ENCODE measurements around the gene PFN4.
A peak's percentile ranks its signal among the peaks of the same experiment; 100 is the strongest.
"Not testable (repeated sequence)": the region's sequence is repeated elsewhere in the genome, so short reads cannot be mapped to it uniquely, and the experiment has no call there.

PFN4 gene, protein sequence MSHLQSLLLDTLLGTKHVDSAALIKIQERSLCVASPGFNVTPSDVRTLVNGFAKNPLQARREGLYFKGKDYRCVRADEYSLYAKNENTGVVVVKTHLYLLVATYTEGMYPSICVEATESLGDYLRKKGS

DNA sequence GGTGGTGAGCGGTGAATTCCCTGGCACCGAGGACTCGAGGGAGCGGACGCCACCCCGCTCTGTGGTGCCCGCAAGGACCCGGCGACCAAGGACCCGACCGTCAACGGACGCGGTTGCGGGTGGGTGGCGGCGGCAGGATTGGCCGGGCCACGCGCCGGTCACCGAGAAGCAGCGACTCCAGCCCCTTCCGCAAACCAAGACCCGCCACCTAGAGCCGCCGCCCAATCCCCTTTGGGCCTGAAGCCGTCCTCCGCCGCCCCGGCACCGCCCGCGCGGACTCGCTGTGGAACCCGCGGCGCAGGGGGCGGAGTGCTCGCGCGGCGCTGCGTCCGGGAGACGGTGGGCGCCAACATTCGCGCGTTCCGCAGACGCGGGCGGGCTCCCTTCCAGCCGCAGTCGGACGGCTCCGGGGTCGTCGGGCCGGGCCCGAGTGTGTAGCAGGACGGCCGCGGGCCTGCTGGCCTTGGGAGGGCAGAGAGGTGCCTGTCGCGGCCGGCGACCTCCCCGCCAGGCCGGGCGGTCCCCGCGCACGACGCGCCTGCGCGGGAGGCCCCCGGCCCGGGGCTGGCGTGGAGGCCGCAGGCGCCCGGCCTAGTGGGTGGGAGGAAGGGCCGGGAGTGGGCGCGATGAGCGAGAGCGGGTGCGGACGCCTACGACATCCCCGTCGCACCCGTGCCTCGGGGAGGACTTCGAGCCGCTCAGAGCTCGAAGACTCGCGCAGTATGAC, at the start of gene PFN4, which contains the start of gene FAM228B:
Gene PFN4, minus strand, starts transcription at position 140 of the 727 bp plus-strand sequence. CDS start 799 bp downstream, outside the sequence.
Gene FAM228B, plus strand, starts transcription at position 275 of the 727 bp plus-strand sequence. CDS start 893 bp downstream, outside the sequence.
- peak; percentile 53 for DNase-seq

- no peak for DNase-seq
These were observed 45.9 kb upstream of the PFN4 start for GRCh38 chr2:24169023-24169422.

DNA sequence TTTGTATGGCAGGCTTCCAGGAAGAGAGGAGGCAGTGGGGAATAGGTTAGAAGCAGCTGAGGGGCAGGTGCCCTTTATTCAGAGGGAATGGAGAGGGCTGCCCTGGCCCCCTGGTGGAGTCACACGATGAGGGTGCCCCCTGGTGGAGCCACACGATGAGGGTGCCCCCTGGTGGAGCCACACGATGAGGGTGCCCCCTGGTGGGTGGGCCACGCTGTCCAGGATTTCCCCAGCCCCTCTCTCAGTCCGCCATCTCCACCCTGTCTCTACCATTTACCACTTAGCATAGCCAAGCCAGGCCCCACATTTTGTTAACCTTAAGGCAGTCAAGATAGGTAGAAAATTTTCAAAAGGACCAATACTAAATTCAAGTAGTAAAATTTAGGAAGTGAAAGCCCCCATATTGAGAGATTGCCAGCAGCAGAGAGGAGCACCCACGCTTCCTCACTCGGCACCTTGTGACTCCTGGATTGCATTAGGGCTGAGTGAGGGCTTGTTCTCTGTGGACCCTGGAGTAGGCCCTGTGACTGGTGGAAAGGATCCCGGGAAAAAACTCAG, 41.4 kb upstream of the PFN4 start:
- peak; percentile 34 for DNase-seq

DNA sequence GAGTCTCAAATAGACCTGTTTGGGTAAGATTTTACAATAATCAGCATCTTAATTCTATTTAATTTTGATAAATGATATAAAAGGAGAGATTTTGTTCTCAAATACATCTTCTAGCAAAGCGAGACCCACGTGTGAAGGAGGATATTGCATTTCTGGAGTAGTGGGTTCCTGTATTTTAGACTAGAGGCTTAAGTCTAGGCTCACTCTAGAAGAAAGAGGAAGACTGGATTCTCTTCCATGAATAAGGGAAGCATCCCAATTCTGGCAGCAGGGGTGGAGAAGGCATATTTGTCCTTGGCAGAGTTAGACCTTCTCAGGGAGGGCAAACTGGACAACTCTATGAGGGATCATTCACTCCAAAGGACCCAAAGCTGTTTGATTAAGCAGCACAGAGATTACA, 40.5 kb upstream of the PFN4 start:
- no peak for DNase-seq

GRCh38 chr2:24163186-24163585, 40.1 kb upstream of the PFN4 start:
- no peak for DNase-seq

GRCh38 chr2:24162494-24162893, 39.4 kb upstream of the PFN4 start:
- DNase-seq: no peak

DNA sequence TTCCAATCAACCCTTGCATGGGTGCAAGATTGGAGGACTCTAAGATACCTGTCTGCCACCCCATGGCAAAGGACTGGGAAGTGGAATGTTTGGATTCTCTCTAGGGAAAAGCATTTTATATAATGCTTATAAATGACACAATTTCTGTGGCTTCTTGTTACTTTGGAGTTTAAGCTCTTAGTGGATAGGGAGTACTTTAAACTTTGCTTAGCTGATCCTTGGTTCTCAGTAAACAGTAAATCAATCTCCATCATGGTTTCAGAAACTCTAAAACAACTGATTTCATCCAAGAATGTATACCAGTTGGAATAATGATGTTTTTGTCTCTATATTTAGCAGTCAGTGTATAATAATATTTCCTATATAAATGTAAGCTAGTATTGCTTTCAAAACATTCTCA, 37.6 kb upstream of the PFN4 start:
- no peak for DNase-seq

DNA sequence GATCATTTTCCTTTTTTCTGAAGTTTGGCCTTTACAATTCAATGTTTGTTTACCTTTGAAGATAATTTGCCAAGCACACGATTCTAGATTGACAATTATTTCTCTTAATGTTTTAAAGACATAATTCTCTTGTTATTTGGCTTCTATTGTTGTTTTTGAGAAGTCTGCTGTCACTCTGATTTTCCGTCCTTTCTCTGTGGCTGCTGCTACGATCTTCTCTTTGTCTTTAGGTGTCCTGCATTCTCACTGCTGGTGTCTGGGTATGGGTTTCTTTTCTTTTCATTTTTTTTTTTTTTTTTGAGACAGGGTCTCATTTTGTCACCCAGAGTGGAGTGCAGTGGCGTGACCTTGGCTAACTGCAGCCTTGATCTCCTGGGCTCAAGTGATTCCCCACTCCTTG, 36.6 kb upstream of the PFN4 start:
- no peak for DNase-seq

- no peak for DNase-seq
These were observed 35.0 kb upstream of the PFN4 start for GRCh38 chr2:24158131-24158530.

DNA sequence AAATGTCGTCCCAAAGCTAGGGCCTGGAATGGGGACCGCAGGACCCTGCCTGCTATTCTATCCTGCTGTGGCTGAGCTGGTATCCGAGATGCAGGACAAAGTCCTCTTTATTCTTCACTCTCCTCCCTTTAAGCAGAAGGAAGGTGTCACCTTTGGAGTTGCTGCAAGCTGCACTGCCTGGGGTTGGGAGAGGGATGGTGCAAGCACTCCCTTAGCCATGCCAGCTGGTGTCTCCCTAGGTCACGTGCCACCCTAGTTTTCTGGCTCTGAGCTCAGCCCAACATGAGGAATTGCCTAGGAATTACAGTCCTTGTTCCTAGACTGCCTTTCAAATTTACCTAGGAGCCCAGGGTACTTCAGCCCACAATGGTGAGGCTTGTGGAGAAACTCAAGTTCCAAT, 30.3 kb upstream of the PFN4 start:
- DNase-seq: no peak

GRCh38 chr2:24152413-24153197, 29.5 kb upstream of the PFN4 start:
- DNase-seq: no peak

DNA sequence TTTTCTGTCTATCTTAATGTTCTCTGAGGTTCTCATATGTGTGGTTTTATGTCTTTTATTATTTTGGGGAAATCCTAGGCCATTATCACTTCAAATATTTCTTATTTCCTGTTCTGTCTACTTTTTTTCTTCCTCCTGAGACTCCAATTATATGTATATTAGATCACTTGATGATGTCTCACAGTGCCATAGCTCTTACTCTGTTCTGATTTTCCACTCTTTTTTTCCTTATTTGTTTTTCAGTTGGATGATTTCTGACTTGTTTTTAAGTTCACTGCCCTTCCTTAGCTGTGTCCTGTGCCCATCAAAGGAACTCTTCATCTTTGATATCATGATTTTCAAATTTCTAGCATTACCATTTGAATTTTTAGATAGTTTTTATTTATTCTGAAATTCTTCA, 24.2 kb upstream of the PFN4 start:
- DNase-seq: no peak

- DNase-seq: not testable (repeated sequence)
These were observed 17.2 kb upstream of the PFN4 start for GRCh38 chr2:24140305-24140704.

GRCh38 chr2:24132543-24132942, 9.4 kb upstream of the PFN4 start:
- no peak for DNase-seq

- DNase-seq: no peak
These were observed 2.8 kb upstream of the PFN4 start for GRCh38 chr2:24125956-24126355.

DNA sequence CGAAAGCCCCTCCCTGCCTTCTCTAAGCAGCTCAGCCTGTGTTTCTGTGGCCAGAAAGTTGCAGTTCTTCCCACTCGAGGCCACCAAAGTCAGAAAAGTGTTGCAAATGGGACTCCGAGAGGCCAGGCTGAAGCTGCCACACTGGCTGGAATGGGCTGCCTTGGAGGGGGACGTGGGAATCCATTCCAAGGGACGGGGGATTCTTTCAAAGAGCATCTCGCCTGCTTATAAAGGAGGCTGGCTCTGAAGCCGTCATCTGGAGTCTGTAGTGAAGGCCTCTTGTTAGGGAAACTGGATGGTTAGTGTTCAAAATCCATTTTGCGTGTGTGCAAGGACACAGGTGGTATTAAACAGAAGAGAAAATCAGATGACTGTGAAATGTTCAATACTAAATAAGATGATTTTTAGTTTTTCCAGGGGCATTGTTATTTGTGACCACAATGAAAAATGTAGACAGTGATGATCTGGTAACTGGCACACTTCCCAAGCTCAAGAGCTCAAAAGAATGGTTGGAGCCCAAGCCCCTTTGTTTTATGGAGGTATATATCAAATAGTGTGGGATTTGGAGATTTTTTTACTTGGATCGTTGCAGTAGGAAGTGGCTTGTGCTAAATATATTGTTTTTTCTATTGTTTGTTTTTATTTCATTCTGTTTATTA, 917 bp upstream of the PFN4 start:
- peak; percentile 58 for DNase-seq

DNA sequence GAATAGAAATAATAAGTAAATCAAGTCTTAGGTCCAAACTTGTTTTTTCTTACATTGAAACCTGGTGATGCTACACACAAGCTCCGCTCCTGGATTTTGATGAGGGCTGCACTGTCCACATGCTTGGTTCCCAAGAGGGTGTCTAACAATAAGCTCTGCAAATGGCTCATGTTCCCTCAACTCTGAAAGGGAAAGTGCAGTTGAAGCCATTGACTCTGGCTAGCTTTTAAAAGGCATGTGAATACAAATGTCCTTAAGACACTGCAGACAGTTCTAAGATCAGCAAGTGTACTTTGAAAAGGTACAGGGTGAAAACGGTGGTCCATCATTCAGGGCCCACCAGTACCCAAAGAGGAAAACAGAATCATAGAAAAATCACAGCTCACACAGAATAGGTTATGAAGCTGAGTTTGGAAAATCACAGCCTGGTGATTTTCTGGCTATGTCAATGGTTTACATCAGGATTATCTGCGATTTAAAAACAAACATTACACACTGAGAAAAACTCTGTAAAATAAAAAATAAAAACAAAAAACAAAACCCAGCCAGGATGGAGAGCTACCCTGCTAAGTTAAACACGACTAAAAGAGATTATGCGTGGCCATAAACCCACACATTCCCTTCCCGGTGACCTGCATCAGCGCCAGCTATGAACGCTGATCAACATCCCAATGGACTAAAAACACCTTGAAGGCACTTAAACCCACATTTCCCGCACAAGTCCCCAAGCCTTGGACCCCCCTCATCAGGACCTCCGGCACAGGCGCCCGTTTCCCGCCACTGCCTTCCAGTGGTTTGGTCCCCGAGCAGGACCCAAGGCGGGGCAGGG, 554 bp downstream of the PFN4 start:
- no peak for DNase-seq

DNA sequence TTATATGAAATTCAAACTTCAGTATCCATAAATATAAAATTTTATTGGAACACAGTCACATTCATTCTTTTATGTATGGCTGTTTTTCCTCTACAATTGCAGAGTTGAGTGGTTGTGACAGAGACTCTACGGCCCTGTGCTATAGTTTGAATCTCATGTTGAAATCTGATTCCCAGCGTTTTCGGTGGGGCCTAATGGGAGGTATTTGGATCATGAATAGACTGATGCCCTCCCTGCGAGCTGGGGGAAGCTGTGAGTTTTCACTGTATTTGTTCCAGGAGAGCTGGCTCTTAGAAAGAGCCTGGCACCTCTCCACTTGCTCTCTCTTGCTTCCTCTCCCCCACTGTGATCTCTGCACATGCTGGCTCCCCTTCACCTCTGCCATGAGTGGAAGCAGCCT, 1.7 kb downstream of the PFN4 start:
- no peak for DNase-seq

DNA sequence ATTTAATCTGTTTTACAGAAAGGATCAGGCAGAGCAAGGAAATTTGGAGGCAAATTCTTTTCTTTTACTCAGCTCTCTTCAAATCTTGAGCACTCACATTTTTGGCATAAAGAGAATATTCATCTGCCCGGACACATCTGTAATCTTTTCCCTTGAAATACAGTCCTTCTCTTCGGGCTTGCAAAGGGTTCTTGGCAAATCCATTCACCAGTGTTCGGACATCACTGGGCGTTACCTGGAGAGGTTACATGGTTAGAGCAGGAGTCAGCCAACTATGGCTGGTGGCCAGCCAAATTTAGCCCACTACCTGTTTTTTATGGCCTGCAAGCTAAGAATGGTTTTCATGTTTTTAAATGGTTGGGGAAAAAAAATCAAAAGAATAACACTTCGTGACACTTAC, 2.1 kb downstream of the PFN4 start:
- DNase-seq: no peak

GRCh38 chr2:24117902-24118301, 5.2 kb downstream of the PFN4 start:
- no peak for DNase-seq

- no peak for DNase-seq
These were observed 8.1 kb downstream of the PFN4 start for GRCh38 chr2:24115057-24115456.

DNA sequence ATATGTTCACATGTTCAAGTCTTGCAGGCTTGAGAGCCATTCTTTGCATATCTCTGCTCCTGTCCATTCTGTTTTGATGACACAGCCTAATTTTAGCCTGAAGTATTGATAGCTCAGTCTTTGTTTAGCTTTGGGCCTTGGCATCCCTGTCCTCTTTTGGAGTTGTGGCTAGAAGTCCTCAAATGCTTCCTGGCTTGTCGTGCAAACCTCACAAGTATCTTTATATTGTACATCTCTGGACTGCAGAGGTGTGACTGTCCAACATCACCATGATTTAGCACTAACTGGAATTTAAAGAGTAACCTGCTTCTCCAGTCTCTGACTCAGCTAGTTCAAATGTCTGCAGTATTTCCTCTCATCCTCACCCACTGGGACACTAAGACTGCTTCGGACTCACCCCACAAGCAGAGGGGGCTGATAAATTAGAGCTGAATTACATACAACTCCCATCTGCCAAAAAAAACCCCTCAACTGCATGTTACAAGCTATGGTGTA, 11.7 kb downstream of the PFN4 start:
- no peak for DNase-seq

Data from NCI-H1694 (cell line).